Fibroblast of lung (primary cell): ENCODE measurements around the gene WNK2. TPM values are rescaled to one million over a fixed set of nuclear protein-coding genes. Genes with fewer than 3 reads are reported as not detected.
"Not testable (repeated sequence)": the region's sequence is repeated elsewhere in the genome, so short reads cannot be mapped to it uniquely, and the experiment has no call there.

ENCODE experiments used
- DNase-seq, 2 donors: peaks; one replicate each; pipeline versions ENCODE4 v3.0.0 to v3.0.0-alpha.2; 2010; ENCODE audit warnings: low read depth in 2 of 2
- H2AFZ ChIP-seq: 2 replicates; pipeline ENCODE4 v1.5.1; 2012; ENCODE audit warnings: low read length, control low read depth, inconsistent platforms
- H3K27ac ChIP-seq: 2 replicates; pipeline ENCODE4 v1.5.1; 2011; ENCODE audit warnings: low read length, control low read depth; ENCODE audit not compliant: insufficient read depth
- H3K27me3 ChIP-seq: 2 replicates; pipeline ENCODE4 v1.5.1; 2011; ENCODE audit warnings: mild to moderate bottlenecking, low read length; ENCODE audit not compliant: control insufficient read depth, insufficient read depth
- H3K36me3 ChIP-seq: 2 replicates; pipeline ENCODE4 v1.5.1; 2011; ENCODE audit warnings: low read length; ENCODE audit not compliant: control insufficient read depth, insufficient read depth
- H3K4me1 ChIP-seq: 2 replicates; pipeline ENCODE4 v1.5.1; 2011; ENCODE audit warnings: low read length; ENCODE audit not compliant: control insufficient read depth, insufficient read depth; ENCODE audit errors: extremely low read depth
- H3K4me2 ChIP-seq: 2 replicates; pipeline ENCODE4 v1.5.1; 2011; ENCODE audit warnings: low read length, control low read depth; ENCODE audit not compliant: insufficient read depth; ENCODE audit errors: extremely low read depth
- H3K4me3 ChIP-seq, 4 experiments: fragments of 200-600 bp in 1 of 4; sonication (generic) in 1 of 4; replicated peaks in 1 of 4; 2 replicates each; pipeline ENCODE4 v1.5.1; 2011 to 2016; ENCODE audit warnings: low read length in 4 of 4, low read depth in 3 of 4, mild to moderate bottlenecking in 3 of 4, control low read depth in 2 of 4, inconsistent platforms in 1 of 4, mixed read lengths in 1 of 4; ENCODE audit not compliant: insufficient read depth in 1 of 4; ENCODE audit errors: control extremely low read depth in 1 of 4
- H3K79me2 ChIP-seq: 2 replicates; pipeline ENCODE4 v1.5.1; 2012; ENCODE audit warnings: mild to moderate bottlenecking, low read length, inconsistent platforms; ENCODE audit not compliant: control insufficient read depth, insufficient read depth
- H3K9ac ChIP-seq: 2 replicates; pipeline ENCODE4 v1.5.1; 2011; ENCODE audit warnings: mild to moderate bottlenecking, low read length, control low read depth; ENCODE audit not compliant: insufficient read depth
- H3K9me3 ChIP-seq: 2 replicates; pipeline ENCODE4 v1.5.1; 2012; ENCODE audit warnings: low read depth, low read length; ENCODE audit not compliant: control insufficient read depth, insufficient read depth
- H4K20me1 ChIP-seq: 2 replicates; pipeline ENCODE4 v1.5.1; 2011; ENCODE audit warnings: low read length; ENCODE audit not compliant: control insufficient read depth, insufficient read depth; ENCODE audit errors: extremely low read depth
- CTCF ChIP-seq, 2 donors: IDR thresholded peaks in 1 of 2; conservative IDR thresholded peaks in 1 of 2; 1 replicate in 1 of 2; 2 replicates in 1 of 2; pipeline ENCODE4 v1.5.1; 2011 to 2012; ENCODE audit warnings: low read length in 2 of 2, control low read depth in 1 of 2, inconsistent platforms in 1 of 2, low read depth in 1 of 2, mild to moderate bottlenecking in 1 of 2
- EZH2 ChIP-seq: IDR thresholded peaks from 2 replicates; pipeline ENCODE4 v1.5.1; 2012; ENCODE audit warnings: low read length, control low read depth, mild to moderate bottlenecking; ENCODE audit errors: missing control alignments
- polyA plus RNA-seq, 2 donors: library from polyadenylated mRNA; depleted of rRNA in 1 of 2; stranded (reverse) in 1 of 2; unstranded in 1 of 2; fragments of >200 nt; gene quantifications; 2 replicates each; pipeline ENCODE4 v1.2.1, GENCODE V29; 2011 to 2012; ENCODE audit warnings: missing spikeins in 1 of 2
- total RNA-seq: library from RNA; depleted of rRNA; stranded (reverse); fragments of >200 nt; gene quantifications from 2 replicates; pipeline ENCODE4 v1.2.1, GENCODE V29; 2014

The WNK2 gene
- total and polyA plus RNA-seq, 2 donors (not counting 1 experiment from before 2014, with no cell fraction given), result not detected

GRCh38 chr9:93366119-93366447 lies 182.1 kb downstream of the WNK2 start:
- Histone ChIP-seq H3K4me2 (no peak overlapping the region), H3K36me3 (no peaks in the 10 kb centered on the region), H2AFZ (no peak overlapping the region), H4K20me1 (no peaks in the 10 kb centered on the region), H3K9ac (no peak overlapping the region), H3K27me3 (no peaks in the 10 kb centered on the region), H3K9me3 (no peaks in the 10 kb centered on the region), H3K4me1 (no peaks in the 10 kb centered on the region), H3K27ac (no peak overlapping the region), H3K4me3 (no peak overlapping the region), H3K79me2 (no peaks in the 10 kb centered on the region)
- TF ChIP-seq CTCF (conservative IDR thresholded peaks at IDR 0.05 in 1 of 2, IDR thresholded peaks at IDR 0.05 in 1 of 2; ENCODE audit: low read depth in 1 of 2, low read length in 2 of 2), result no peak
- no peak for TF ChIP-seq EZH2
- no peak for DNase-seq

- DNase-seq, H3K27me3 ChIP-seq, H3K36me3 ChIP-seq, H3K4me1 ChIP-seq, H3K4me3 ChIP-seq, H3K9ac ChIP-seq, H3K27ac ChIP-seq, H3K4me2 ChIP-seq, H3K9me3 ChIP-seq, H4K20me1 ChIP-seq, H3K79me2 ChIP-seq, H2AFZ ChIP-seq: not testable (repeated sequence)
These were observed 182.5 kb downstream of the WNK2 start for GRCh38 chr9:93366486-93366885.

- no peaks in the 10 kb centered on the region for H3K4me1 ChIP-seq
- H3K4me3 ChIP-seq, result no peak overlapping the region
- no peaks in the 10 kb centered on the region for H3K36me3 ChIP-seq
- no peak overlapping the region for H3K27ac ChIP-seq
- TF ChIP-seq EZH2, result no peak
- TF ChIP-seq CTCF (conservative IDR thresholded peaks at IDR 0.05 in 1 of 2, IDR thresholded peaks at IDR 0.05 in 1 of 2; ENCODE audit: low read depth in 1 of 2, low read length in 2 of 2), result no peak
- no peaks in the 10 kb centered on the region for H3K27me3 ChIP-seq
- H3K79me2 ChIP-seq, result no peaks in the 10 kb centered on the region
- H3K4me2 ChIP-seq, result no peak overlapping the region
- no peak overlapping the region for H3K9ac ChIP-seq
- H2AFZ ChIP-seq, result no peak overlapping the region
- DNase-seq, result no peak
- no peaks in the 10 kb centered on the region for H4K20me1 ChIP-seq
- no peaks in the 10 kb centered on the region for H3K9me3 ChIP-seq
These were observed 184.5 kb downstream of the WNK2 start for GRCh38 chr9:93368437-93368836.

- H3K27ac ChIP-seq, result no peak overlapping the region
- H3K36me3 ChIP-seq, result no peaks in the 10 kb centered on the region
- H2AFZ ChIP-seq, result no peak overlapping the region
- H4K20me1 ChIP-seq, result no peaks in the 10 kb centered on the region
- no peak overlapping the region for H3K4me3 ChIP-seq
- H3K79me2 ChIP-seq, result no peaks in the 10 kb centered on the region
- no peak overlapping the region for H3K4me2 ChIP-seq
- no peak overlapping the region for H3K9ac ChIP-seq
- no peaks in the 10 kb centered on the region for H3K4me1 ChIP-seq
- no peak for DNase-seq
- TF ChIP-seq CTCF (conservative IDR thresholded peaks at IDR 0.05 in 1 of 2, IDR thresholded peaks at IDR 0.05 in 1 of 2; ENCODE audit: low read depth in 1 of 2, low read length in 2 of 2) (no peak), EZH2 (no peak)
- no peaks in the 10 kb centered on the region for H3K9me3 ChIP-seq
- H3K27me3 ChIP-seq, result no peaks in the 10 kb centered on the region
These were observed 185.7 kb downstream of the WNK2 start for GRCh38 chr9:93369686-93370085.
